Colon (tissue), 2 donors: Measurements from ENCODE around the gene RPS6KA2.

Source experiments
- FAIRE-seq: peaks from 2 replicates; lab custom pipeline; 2012; peaks lifted over from hg19 to GRCh38; lab: Jason Lieb, UNC
- donor health status: control.
- donor health status: control.

The RPS6KA2 gene

DNA sequence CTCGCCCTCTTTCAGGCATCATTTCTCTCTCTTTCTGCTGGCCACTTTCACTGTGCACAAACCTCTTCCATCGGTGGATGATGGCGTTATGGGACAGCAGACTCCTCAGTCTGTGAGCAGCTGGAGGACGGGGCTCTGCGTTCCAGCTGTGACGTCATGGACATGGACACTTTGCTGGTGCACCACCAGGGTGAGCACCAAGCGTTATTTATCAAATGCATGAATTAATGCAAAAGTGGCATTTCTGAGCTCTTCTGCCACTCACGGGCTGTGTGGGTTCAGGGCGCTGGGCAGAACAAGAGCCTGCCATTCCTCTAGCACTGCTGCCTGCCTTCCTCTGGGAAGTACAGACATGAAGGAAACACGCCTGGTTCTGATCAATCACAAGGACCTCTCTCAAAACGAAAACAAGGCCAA lies 161.4 kb downstream of the RPS6KA2 start:
- FAIRE-seq: no peak

DNA sequence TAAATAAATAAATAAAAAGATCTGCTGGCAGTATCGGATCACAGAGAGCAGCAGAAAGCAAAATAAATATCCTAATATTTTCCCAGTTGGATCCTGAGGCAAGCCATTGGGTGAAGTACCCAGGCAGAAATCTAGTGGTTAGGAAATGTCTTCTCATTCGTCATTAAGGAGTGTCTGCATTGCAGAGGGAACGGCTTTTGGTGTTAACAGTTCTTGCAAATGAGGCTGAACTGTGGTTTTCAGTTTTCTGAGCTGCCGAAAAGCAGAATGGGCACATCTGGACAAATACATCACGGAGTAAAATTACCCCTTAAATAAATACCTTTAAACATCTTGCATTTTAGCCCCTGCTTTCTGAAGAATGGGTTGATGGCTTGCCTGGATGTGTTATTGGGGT lies 162.1 kb downstream of the RPS6KA2 start:
- FAIRE-seq: no peak

DNA sequence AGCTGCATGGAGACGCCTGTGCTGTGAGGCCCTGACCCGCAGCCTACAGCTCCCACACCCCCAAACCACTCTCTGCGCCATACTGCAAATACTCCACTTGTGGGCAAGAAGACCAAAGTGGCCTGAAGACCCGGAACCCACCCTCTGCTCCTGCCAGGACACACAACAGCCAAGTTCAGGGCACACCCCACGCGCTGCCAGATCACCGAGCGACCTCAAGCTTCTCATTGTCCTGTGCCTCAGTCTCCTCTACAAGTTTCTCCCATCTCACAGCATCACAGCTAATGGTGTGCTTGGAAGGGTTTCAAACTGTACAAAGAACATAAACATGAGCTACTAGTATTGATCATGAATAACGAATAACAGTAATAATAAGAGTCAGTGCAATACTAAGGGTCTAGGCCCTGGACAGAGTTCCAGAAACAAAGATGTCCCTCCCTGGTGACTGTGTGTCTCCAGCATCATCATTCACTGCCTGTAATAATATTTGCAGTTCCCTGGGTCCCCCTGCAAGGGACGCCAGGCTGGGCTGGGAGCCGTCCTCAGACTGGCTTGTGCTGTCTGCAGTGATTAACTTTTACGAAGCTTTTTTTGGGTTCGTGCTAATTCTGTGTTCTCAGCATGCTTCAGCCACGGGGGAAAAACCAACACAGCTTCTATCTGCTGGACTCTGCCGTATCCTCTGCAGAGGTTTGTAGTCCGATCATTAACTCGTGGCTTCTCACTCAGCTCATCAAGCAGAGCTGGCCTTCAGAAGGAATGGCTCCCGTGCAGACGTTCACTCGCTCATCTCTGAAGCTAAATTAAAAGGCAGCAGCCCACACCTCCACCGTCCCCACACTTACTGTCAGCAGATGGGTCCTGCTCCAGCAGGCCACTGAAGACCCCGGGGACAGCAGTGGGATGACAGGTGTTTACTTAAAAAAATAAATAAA lies 162.7 kb downstream of the RPS6KA2 start:
- no peak for FAIRE-seq

DNA sequence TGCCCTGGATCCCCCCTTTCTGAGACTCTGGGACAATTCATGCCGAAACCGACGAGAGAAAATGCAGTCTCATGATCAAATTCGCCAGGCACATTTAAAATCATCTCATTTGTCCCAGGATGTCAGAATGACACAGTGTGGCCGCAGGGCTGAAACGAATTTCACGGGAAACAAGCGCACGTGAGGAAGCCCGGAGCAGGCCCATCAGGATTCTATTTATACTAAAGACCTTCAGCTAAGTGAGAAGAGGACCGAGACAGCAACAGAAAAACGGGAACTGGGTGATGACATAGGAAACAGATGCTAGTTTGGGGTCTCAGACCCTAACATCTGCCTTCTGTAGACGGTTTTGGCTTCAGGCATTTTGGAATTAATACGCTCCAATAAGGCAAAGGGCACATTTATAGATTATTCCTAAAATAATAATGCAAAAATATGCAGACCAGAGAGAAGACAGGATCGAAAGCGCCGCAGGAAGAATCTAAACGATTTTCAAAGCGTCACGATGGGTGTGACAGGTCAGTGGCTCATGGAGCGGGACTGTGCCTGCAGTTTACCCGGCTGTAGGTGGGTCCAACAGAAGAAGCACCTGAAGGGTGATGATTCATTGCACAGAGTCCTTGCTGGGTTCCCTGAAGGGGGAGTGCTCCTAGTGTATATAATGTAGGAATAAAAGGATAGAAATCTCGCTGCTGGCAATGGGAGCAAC lies 163.5 kb downstream of the RPS6KA2 start:
- FAIRE-seq: no peak

DNA sequence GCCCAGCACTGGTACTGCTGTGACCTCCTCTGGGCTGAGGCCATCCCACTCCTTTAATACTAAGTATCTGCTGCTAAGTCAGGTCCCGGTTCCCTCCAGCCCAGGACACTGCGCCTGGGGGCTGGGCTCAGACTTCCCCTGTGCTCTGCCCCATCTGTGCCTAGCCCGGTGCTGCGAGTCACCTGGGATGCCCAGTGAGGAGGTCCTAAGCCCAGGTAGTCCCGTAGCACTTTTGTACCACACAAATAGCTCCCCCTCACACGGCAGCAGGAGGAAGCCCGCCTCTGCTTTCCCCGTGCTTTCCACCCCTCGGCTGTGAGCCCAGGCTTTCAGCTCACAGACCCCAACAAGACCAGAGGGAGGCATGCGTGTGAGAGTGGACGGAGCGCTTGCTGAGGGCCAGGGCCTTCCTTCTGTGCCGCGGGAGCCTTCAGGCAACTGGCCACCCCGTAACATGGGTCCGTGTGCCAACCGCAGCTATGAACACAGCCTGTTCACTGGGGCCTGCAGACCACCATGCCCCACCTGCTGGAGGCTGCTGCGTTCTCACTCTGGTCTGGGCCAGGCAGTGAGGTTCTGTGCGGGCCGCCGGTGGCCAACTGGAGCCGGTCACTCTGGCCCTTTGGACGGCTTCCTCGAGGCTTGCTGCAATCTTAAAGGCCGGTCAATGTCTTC lies 164.5 kb downstream of the RPS6KA2 start:
- FAIRE-seq: no peak

DNA sequence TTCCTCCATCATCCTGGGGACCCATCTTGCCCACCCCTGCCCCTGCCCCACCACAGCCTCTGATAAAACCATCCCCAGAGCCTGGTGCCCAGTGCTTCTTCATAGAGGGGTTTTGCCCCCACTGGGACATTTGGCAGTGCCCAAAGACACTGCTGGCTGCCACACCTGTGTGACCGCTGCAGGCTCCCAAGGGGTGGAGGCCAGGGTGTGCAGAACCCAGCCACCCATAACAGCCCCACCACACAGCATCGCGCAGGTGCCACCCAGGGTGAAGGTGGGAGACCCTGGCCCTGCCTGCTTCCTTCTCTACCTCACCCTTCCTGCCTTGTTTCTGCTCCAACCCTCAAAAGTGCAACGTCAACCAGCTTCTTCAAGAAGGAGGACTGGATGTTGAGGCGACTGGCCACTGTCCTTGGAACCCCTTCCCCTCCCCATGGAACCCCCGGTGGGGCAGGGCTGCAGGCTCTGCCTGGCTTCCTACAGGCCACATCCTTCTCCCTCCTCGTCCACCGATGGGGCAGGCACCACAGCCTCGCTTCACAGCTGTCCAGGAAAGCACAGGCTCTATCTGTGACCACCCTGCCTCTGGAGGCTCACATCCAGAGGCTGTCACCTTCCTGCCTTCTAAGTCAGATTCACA lies 165.1 kb downstream of the RPS6KA2 start:
- no peak for FAIRE-seq

DNA sequence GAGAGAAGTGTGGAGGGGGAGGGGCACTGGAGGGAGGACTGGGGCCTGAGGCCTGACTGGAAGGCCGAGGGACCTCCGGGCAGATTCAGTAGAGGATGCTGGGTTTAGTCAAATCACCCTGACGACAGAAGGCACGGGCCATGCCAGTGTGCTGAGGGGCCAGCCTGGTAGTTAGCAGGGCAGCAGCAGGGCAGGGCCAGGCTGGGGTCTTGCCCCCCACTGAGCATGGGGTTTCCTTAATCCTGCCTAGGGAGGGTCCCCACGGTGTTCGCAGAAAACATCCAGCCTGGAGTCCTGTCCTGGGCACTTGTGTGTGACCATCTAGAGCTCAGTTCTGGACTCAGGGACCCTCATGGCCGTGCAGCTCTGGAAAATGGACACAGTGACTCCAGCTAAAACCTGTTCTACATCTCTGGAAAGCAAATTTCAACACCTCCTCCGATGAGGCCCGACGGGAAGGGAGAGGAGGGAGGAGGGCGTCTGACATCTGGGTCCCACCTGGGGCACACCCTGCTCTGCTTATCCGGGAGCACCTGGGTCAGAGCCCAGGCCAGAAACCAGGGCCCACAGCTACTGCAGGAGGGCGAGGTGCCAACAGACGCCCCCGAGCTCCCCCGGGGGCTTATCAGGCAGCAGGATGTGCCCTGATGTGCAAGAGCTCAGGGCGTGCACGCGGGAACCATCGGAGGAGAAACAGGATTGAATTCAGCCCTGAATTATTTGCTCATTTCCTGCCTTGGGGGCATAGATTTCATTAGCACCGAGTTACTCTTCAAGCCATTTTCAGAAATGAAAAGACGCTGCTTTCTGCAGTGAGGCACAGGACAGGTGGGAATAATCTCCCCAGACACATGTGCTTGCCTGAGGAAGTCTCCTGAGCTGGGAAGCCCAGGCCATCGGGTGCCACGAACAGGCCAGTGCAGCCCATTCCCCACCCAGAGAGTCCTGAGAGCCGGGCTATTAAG lies 166.3 kb downstream of the RPS6KA2 start:
- no peak for FAIRE-seq

DNA sequence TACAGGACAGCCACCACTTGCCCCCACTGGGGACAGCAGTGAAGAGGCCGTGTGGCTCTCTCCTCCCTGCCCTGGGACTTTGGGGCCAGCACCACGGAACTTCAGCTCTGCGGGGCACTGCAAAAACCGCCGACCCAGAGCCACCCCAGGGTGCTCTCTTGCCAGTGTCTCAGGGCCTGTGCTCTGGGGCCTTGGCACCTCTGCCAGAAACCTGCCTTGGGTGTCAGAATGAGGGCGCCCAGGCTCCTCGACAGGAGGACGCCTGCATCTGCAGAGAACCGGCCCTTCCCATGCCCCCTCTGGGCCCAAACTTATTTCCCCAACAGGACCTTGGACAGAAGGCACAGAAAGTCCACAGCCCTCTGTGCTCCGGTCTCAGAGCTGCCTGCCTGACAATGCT lies 167.1 kb downstream of the RPS6KA2 start:
- FAIRE-seq: no peak

DNA sequence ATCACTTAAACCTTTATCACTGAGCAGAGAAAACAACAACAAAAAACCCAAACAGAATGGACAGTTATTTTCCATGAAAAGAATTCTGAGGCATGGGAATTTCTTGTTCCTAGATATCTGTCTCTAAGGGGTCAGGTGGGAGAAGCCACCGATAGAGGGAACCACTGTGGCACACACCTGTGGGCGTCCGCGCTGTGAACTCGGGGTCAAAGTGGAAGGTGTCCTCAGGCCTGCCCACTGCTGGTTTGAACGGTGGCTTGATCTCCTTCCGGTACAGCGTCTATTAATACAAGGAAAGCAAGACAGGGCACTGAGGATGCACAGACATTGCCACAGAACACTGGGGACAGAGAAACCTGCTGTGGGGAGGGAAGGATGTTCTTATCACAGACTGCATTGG lies 167.8 kb downstream of the RPS6KA2 start:
- FAIRE-seq: no peak

DNA sequence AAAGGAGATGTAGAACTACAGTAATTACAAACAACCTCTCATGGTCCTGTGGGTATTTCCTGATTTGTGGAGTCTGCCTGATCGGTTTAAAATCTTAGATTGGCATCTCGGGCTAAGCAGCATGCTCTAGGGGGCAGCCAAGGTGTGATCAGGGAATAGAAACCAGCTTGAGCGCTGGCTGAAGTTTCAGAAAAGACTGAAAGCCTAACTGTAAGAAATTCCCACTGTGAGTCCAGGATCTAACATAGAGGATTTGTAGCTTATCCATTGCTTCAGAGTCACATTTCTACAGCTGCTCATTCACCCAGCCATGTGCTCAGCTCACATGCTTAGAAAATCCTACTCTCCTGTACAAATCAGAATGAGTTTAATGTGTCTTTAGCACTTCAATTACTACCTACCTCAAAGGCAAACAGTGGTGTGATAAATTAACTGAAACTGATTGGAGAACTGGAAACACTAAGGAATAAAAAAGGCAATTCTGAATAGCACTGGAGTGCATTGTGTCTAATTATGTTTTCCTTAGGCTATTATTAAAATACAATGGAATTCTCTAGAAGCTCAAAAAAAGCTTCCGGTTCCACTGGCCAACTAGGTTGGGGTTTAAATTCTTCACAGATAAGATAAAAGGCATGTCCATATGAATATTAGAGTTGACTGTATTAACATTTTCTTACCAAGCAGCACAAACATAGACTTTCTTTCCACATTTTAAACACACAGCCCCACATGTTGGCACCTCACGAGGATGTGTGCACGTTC lies 170.5 kb downstream of the RPS6KA2 start:
- no peak for FAIRE-seq

DNA sequence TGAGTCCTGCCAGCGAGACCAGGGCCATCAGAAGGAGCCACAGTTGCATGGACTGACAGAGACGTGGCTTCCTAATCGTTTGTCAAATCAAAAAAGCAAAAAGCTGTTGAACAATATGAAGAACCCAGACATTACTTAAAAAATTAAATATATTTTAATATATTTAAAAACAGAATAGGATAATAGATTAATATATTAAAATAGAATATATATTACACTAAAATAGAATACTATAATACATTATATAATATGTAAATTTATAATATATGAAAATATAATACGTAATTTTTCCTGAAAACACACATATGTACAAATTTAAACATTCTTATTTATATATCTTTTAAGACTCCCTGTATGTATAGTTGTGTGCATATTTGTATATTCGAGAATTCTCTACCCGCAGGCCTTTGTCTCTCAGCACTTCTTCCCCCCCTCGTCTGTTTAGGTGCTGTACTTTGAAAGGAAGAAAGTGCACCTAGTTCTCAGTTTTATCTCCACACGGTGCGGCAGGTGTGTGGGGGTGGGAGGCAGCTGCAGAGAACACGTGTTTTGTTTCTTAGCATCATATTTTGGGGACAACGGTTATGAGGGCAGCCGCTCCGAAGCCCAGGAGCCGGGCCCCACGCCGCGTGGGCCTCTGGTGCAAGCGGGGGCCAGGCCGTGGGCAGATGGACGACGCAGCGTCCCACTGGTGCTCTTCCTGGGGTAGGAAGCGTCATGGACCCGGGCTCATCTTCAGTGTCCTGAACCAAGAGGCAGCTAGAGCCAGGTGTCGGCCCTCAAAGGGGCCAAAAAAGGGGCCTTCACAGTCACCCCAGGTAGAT lies 172.1 kb downstream of the RPS6KA2 start:
- FAIRE-seq: peak; percentile 80

DNA sequence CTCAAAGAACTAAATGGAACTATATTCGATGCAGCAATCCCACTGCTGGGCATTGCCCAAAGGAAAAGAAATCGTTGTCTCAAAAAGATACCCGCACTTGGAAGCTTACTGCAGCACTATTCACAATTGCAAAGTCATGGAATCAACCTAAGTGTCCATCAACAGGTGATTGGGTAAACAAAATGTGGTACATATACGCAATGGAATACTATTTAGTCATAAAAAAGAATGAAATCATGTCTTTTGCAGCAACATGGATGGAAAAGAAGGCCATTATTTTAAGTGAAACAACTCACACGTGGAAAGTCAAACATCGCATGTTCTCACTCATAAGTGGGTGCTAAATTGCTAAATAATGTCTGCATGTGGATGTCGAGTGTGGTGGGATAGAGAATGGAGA lies 173.4 kb downstream of the RPS6KA2 start:
- FAIRE-seq: no peak

DNA sequence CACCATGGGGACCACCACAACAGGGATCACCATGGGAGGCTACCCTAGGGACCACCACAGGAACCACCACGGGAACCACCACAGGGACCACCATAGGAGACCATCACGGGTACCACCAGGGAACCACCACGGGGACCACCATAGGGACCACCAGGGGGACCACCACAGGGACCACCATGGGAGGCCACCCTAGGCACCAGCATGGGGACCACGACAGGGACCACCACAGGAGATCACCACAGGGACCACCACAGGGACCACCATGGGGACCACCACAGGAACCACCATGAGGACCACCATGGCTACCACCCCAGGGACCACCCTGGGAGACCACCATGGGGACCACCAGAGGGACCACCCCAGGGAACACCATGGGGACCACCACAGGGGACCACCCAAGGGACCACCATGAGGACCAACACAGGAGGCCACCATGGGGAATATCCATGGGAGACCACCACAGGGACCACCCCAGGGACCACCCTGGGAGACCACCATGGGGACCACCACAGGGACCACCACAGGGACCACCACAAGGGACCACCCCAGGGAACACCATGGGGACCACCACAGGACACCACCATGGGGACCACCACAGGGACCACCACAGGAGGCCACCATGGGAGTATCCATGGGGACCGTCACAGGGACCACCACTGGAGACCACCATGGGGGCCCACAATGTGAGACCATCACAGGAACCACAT lies 176.7 kb downstream of the RPS6KA2 start:
- no peak for FAIRE-seq

DNA sequence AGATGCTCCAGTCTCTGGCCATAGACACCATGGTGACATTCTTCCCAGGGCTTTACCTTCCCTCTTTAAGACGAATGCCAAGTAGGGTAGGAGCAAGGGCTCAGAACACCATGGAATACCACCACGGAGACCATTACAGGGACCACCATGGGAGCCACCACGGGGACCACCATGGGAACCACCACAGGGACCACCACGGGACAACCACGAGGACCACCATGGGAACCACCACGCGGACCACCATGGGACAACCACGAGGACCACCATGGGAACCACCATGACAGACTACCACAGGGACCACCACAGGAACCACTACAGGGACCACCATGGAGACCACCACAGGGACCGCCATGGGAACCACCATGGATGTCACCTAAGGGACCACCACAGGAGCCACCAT lies 177.4 kb downstream of the RPS6KA2 start:
- no peak for FAIRE-seq

DNA sequence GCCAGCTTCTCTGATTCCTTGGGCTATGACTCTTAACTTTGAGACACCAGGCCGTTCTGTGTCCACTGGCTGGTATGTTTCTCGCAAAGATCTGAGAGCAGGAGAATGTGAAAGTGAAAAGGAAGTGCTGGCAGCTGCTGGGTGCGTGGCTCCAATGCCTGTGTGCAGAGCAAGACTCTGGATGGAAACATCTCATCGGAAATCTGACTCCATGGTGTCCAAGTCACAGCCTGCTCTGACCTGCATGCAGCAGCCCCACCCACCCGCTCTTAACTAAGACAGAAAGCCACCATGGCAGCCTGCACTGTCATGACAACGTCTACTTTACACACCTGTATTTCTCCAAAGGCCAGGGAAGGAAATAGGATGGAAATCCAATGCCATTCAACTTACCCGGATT lies 178.0 kb downstream of the RPS6KA2 start:
- FAIRE-seq: no peak

DNA sequence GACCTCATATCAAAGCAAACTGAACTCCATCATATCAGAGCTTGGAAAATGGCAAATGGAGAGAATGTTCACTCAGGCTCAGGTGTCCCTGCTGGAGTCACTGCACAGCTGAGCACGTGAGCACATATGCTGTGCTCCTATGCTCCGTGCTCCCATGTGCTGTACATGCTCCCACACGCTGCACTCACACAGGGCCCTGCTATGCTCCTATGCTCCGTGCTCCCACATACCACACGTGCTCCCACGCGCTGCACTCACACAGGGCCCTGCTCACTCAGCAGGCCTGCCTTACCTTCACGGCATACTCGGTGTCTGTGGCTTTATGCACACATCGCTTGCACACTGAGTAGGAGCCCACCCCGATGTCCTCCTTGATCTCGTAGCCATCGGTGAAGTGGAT lies 178.6 kb downstream of the RPS6KA2 start:
- FAIRE-seq: no peak

DNA sequence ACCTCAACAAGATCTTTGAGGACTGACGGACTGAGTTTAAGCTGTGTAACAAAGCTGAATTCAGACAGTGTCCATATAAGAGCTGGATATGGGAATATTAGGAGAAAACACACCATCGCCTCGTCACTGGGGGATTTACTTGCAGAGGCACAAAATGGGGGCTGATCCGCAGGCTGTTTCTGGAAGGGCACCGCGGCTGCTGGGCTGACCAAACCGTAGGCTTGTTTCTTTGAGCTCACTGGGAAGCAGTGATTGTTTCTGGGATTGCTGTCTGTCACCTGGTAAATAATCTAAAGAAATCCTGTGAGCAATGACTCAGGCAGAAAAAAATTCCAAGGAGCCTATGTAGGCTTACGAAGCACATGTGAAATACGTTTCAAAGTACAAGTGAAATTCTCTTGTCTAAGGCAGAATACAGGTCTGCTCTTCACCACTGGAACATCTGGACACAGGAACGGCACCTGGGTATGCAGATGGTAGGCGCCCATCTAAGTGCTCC lies 180.4 kb downstream of the RPS6KA2 start:
- no peak for FAIRE-seq

DNA sequence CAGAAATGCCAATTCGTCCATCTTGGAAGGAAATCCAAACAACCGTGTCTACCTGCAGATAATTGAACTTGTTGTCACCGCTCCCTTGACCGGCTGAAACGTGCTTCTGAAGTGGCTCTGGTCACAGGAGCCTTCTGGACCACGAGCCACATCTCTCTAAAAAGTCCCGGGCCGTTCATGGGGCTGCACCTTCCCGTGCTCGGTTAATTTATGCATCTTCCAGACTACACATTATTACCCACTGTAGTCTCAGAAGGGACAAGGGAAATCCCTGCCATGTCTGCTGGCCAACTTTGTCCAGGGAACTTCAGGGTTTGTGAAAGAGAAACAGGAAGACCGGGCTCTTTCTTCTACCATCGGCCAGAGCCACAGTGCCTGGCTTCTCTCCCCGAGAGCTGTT lies 180.9 kb downstream of the RPS6KA2 start:
- no peak for FAIRE-seq

DNA sequence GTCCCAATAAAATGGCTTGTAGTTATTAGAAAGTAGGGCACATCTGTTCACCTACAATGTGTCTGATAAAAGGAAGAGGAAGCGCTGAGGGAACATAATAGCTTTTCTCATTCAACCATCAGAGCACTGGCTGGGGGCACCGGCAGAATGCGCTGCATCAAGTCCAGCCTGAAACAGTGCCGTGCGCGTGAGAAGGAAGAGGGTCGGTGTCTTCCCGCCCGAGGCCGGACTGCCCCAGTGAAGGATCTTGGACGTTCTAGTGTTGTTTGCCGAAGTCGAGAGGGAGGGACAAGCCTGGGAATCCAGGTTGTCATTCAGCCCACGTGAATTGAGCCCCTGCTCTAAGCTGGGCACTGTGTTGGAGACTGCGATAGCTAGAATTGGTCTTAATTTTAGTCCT lies 182.6 kb downstream of the RPS6KA2 start:
- no peak for FAIRE-seq
